ENCODE results near the gene UNC79. TPM values are rescaled to one million over a fixed set of nuclear protein-coding genes. Genes with fewer than 3 reads are reported as not detected.

The UNC79 gene
- total RNA-seq, 1 donor from 2014 or later: 0.10 TPM

- Mint-ChIP-seq H3K27ac (ENCODE audit: unreplicated experiment) (no peak overlapping the region), H3K36me3 (ENCODE audit: low read depth) (no peaks in the 10 kb centered on the region), H3K27me3 (ENCODE audit: low read depth) (peaks cover 5% of the 10 kb centered on the region), H3K9me3 (ENCODE audit: low read depth) (no peaks in the 10 kb centered on the region), H3K4me3 (ENCODE audit: unreplicated experiment) (no peak overlapping the region), H3K4me1 (ENCODE audit: low read depth) (no peaks in the 10 kb centered on the region)
- no peak for TF ChIP-seq CTCF (IDR thresholded peaks at IDR 0.05)
- no peak for DNase-seq (ENCODE audit: low spot score)
Observed at GRCh38 chr14:93676416-93676958, 245.7 kb downstream of the UNC79 start.

GRCh38 chr14:93682459-93682858, 251.7 kb downstream of the UNC79 start:
- Mint-ChIP-seq H3K9me3 (ENCODE audit: low read depth) (no peaks in the 10 kb centered on the region), H3K36me3 (ENCODE audit: low read depth) (no peaks in the 10 kb centered on the region), H3K4me1 (ENCODE audit: low read depth) (no peaks in the 10 kb centered on the region), H3K27ac (ENCODE audit: unreplicated experiment) (no peak overlapping the region), H3K27me3 (ENCODE audit: low read depth) (peaks cover 14% of the 10 kb centered on the region), H3K4me3 (ENCODE audit: unreplicated experiment) (no peak overlapping the region)
- DNase-seq (ENCODE audit: low spot score): no peak
- TF ChIP-seq CTCF (IDR thresholded peaks at IDR 0.05): no peak

GRCh38 chr14:93683226-93683625, 252.5 kb downstream of the UNC79 start:
- H3K4me1 Mint-ChIP-seq (ENCODE audit: low read depth): no peaks in the 10 kb centered on the region

GRCh38 chr14:93685121-93685895, 254.6 kb downstream of the UNC79 start:
- Mint-ChIP-seq H3K27me3 (ENCODE audit: low read depth) (peaks cover 26% of the 10 kb centered on the region), H3K4me1 (ENCODE audit: low read depth) (no peaks in the 10 kb centered on the region), H3K4me3 (ENCODE audit: unreplicated experiment) (no peak overlapping the region), H3K9me3 (ENCODE audit: low read depth) (no peaks in the 10 kb centered on the region), H3K27ac (ENCODE audit: unreplicated experiment) (no peak overlapping the region), H3K36me3 (ENCODE audit: low read depth) (no peaks in the 10 kb centered on the region)
- no peak for TF ChIP-seq CTCF (IDR thresholded peaks at IDR 0.05)
- DNase-seq (ENCODE audit: low spot score): no peak

More at GRCh38 chr14:93683226-93683625, 252.5 kb downstream of the UNC79 start:
- Mint-ChIP-seq H3K9me3 (ENCODE audit: low read depth) (no peaks in the 10 kb centered on the region), H3K27me3 (ENCODE audit: low read depth) (peaks cover 19% of the 10 kb centered on the region), H3K36me3 (ENCODE audit: low read depth) (no peaks in the 10 kb centered on the region), H3K4me3 (ENCODE audit: unreplicated experiment) (no peak overlapping the region), H3K27ac (ENCODE audit: unreplicated experiment) (no peak overlapping the region)
- TF ChIP-seq CTCF (IDR thresholded peaks at IDR 0.05): no peak
- no peak for DNase-seq (ENCODE audit: low spot score)

GRCh38 chr14:93686268-93686667, 255.5 kb downstream of the UNC79 start:
- H3K27ac Mint-ChIP-seq (ENCODE audit: unreplicated experiment): no peak overlapping the region
- no peak for DNase-seq (ENCODE audit: low spot score)
- no peaks in the 10 kb centered on the region for H3K4me1 Mint-ChIP-seq (ENCODE audit: low read depth)
- peaks cover 26% of the 10 kb centered on the region for H3K27me3 Mint-ChIP-seq (ENCODE audit: low read depth)
- H3K36me3 Mint-ChIP-seq (ENCODE audit: low read depth): no peaks in the 10 kb centered on the region
- H3K9me3 Mint-ChIP-seq (ENCODE audit: low read depth): no peaks in the 10 kb centered on the region
- H3K4me3 Mint-ChIP-seq (ENCODE audit: unreplicated experiment): no peak overlapping the region
- no peak for TF ChIP-seq CTCF (IDR thresholded peaks at IDR 0.05)

Data from chondrocyte (in vitro differentiated cells).